Panc1 (cell line): ENCODE results near the gene GPHN.

Source experiments
- CTCF ChIP-seq: fragments of 450-650 bp; IDR thresholded peaks from 2 replicates; pipeline ENCODE4 v1.5.1; 2017; ENCODE audit warnings: mild to moderate bottlenecking
- POLR2AphosphoS5 ChIP-seq: IDR thresholded peaks from 2 replicates; pipeline ENCODE4 v1.6.1; 2012; ENCODE audit warnings: mild to moderate bottlenecking, low read depth, low read length, moderate library complexity

- TF ChIP-seq CTCF (no peak), POLR2AphosphoS5 (no peak)
Measured at GRCh38 chr14:66543996-66544395, 36.0 kb downstream of the GPHN start.
